HG03025 (cell line): ENCODE results near the gene LRRC25.

ENCODE experiments used
- ATAC-seq: cut with Tn5 transposase; IDR thresholded peaks from one replicate; pipeline ENCODE4 v1.9.1; 2021; ENCODE audit warnings: mild to moderate bottlenecking, moderate library complexity; ENCODE audit not compliant: unreplicated experiment, low FRiP score

LRRC25 gene

GRCh38 chr19:18397242-18398202 is at the start of gene LRRC25:
TSS of gene LRRC25 (minus strand) at chr19:18397622. CDS start at chr19:18396963, 659 bp downstream.
- ATAC-seq, result no peak

DNA sequence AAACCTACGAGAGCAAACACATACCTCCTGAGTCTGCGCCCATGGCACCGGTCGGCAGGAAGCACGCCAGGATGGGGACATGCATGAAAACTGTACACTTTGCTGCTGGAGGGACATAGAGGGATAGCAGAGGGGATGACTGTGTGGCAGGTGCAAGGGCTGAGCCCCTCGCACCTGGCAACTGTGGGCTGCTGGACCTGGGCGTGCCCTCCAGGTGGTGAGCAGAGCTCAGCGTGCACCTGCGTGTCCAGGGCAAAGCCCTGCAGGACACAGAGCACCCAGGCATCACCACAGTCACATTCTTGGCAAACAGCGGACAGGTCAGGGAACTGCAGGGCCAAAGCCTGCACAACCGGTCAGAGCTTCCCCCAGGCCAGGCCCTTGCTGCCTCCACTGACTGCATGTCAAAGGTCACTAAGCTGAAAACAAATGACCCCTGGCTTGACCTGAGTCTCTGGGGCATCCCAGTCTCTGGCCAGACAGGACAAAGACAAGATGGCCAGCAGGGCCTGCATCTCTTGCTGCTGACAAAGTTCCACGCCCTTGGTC is 49.5 kb upstream of the LRRC25 start:
- ATAC-seq, result no peak

DNA sequence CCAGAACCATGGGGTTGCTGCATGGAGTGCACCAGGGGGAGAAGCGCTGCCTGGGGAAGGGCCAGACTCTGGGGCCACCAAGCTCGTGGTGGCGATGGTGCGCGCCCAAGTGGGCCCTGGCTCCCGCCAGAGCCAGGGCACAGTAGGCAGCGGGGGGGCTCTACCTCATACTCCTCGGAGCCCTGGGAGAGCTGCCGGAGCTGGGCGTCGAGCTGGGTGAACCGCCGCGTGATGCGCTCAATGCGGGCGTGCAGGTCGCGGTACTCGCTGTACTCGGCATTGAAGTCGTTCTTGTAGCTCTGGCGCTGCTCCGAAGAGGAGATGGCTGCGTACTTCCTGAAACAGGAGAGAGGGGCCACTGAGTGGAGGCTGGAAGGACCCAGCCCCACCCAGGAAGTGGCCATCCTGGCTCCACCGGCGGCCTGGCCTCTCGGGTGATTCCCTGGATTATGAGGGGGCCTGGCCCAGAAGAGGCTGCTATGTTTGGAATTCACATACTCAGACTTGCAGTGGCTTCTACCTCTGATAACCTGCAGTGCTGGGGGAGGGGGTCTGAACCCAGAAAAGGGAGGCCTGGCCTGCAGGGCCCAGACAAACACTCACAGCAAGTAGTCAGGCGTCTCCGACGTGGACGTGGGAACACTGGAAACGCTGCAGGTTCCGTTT is 48.9 kb upstream of the LRRC25 start:
- no peak for ATAC-seq

GRCh38 chr19:18445262-18445948 is 48.0 kb upstream of the LRRC25 start:
- no peak for ATAC-seq

DNA sequence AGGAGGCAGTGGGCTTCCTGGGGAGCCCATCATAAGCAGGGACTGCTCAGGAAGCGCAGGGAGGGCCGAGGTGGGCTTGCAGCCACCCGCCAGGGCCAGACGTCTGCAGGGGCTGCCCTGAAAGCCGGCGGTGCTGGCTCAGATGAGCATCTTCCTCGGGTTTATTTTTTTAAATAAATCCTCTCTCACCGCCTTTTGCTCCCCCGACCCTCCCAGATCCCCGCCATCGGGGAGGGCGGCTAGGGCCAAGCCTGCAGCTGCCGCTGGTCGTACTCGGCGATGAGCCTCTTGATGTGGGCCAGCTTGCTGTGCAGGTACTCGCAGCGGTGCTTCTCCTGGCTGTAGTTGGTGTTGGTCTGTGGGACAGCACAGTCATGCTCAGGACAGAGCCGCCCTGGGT is 47.1 kb upstream of the LRRC25 start:
- ATAC-seq, result no peak

- ATAC-seq, result no peak
These were observed 46.4 kb upstream of the LRRC25 start for GRCh38 chr19:18443831-18444230.

DNA sequence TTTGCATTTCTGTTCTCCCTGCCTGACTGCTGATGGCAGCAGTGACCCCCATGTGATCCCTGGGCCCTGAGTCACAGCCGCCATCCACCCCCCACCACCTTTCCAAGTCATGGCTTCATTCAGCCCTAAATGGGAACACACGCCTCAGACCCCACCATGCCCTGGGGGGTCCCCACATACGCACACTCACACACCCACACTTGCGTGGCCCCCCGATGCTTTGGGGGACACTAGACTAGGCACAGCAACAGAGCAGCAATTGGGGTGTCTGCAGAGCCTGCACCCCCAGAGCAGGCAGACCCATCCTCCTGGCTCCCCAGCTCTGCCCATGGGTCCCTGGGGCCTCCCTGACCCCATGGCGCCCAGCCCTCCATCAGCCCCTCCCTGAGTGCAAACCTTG is 46.0 kb upstream of the LRRC25 start:
- ATAC-seq, result no peak

DNA sequence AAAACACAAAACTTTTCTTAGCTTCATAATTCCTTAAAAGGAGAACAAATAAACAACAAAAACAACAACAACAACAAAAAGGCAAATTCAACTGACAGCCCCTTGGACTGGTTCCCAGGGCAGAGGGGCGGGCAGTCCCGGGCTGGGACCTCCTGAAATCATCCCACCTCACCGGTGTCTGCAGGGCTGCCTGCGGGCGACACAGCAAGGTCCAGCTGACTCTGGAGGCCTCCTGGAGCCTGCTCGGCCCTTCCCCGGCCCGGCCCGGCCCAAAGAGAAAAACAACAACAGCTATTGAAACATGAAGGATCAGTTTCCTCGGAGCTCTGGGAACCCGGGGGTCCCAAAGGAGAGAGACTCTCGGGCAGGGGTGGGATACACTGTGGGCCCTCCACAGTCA is 45.5 kb upstream of the LRRC25 start:
- ATAC-seq, result no peak

GRCh38 chr19:18441804-18442788 is 44.7 kb upstream of the LRRC25 start:
- ATAC-seq, result no peak

- ATAC-seq, result no peak
These were observed 43.7 kb upstream of the LRRC25 start for GRCh38 chr19:18440936-18441803.

DNA sequence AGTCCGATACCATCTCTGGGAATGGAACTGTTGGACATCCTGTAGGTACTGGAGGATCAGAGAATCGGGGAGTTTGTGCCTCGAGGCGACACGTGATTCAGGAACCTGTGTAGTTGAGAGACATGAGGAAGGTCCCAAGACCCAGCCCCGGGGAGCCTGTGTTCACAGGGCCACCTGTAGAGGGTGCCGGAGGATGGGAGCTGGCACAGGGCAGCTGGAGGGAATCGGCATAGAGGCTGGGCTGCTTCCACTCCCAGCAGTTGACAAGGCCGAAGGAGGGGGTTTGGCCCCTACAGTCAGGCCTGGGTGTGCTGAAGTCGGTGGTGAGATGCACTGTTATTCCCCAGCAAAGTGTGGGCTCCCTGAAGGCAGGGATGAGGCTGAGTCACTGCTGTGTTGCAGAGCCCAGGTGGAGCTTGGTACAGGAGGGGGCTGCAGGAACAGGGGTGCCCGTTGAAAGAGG is 43.0 kb upstream of the LRRC25 start:
- no peak for ATAC-seq

GRCh38 chr19:18439910-18440237 is 42.5 kb upstream of the LRRC25 start:
- no peak for ATAC-seq

GRCh38 chr19:18439025-18439909 is 41.8 kb upstream of the LRRC25 start:
- no peak for ATAC-seq

DNA sequence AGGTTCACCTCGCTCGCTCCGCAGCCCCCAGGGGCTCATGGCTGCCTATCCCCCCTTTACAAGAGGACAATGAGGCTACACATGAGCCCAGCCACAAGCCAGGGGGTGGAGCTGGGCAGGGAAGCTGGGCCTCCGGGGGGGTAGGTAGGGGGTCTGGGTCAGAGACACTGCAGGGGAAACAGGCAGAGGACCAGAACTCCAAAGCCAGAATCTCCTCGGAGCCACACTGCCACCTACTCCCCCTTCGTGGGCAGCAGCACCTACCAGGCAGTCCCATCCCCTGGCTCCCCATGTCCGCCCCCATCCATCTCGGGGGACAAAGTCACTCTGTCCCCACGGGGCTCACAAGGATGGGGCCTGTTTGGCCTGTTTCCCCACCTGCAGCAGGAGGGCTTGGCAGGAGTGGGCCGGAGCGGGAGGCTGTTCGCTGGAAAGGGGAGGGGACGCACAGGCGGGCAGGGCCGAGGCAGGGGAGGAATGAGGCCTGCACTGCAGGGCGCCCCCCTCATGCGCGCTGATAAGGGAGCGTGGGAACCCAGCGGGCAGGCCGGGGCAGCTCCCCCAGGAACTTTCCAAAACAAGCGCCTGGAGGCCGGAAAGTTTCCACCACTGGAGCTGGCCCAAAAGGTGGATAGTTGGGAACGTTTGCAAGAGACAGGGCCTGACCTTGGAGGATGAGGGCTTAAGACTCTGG is 41.1 kb upstream of the LRRC25 start:
- ATAC-seq, result no peak

- ATAC-seq, result no peak
These were observed 40.3 kb upstream of the LRRC25 start, which contains the start of gene ISYNA1 for GRCh38 chr19:18437491-18438330. TSS of gene ISYNA1 (minus strand) at chr19:18438133. CDS start at chr19:18437979, 154 bp downstream.
